G401.6 (cell line): Measurements from ENCODE around the gene MICALL2.

ENCODE experiments used
- FAIRE-seq: peaks from 2 replicates; lab custom pipeline; 2012; peaks lifted over from hg19 to GRCh38; lab: Jason Lieb, UNC

MICALL2 gene

GRCh38 chr7:1468203-1468602, 8.9 kb upstream of the MICALL2 start:
- no peak for FAIRE-seq

- peak; percentile 82 for FAIRE-seq
These were observed 7.4 kb upstream of the MICALL2 start for GRCh38 chr7:1466524-1467271.

GRCh38 chr7:1464694-1465093, 5.4 kb upstream of the MICALL2 start:
- no peak for FAIRE-seq

- no peak for FAIRE-seq
These were observed 4.5 kb upstream of the MICALL2 start for GRCh38 chr7:1463676-1464223.

GRCh38 chr7:1461646-1462375, 2.5 kb upstream of the MICALL2 start:
- no peak for FAIRE-seq

GRCh38 chr7:1460821-1461645, 1.8 kb upstream of the MICALL2 start:
- no peak for FAIRE-seq

- FAIRE-seq, result no peak
These were observed 900 bp upstream of the MICALL2 start for GRCh38 chr7:1459920-1460820.

GRCh38 chr7:1459512-1459892, 232 bp upstream of the MICALL2 start:
- peak; percentile 55 for FAIRE-seq

- FAIRE-seq, result no peak
These were observed 1.2 kb downstream of the MICALL2 start for GRCh38 chr7:1457949-1458682.

- no peak for FAIRE-seq
These were observed 2.0 kb downstream of the MICALL2 start for GRCh38 chr7:1457059-1457948.

GRCh38 chr7:1455955-1456354, 3.3 kb downstream of the MICALL2 start:
- no peak for FAIRE-seq

- no peak for FAIRE-seq
These were observed 3.9 kb downstream of the MICALL2 start for GRCh38 chr7:1455241-1455939.

GRCh38 chr7:1454542-1454941, 4.7 kb downstream of the MICALL2 start:
- FAIRE-seq, result no peak

GRCh38 chr7:1452205-1452604, 7.1 kb downstream of the MICALL2 start:
- no peak for FAIRE-seq

- no peak for FAIRE-seq
These were observed 8.3 kb downstream of the MICALL2 start for GRCh38 chr7:1450987-1451386.

- FAIRE-seq, result no peak
These were observed 8.8 kb downstream of the MICALL2 start for GRCh38 chr7:1450431-1450830.

- FAIRE-seq, result no peak
These were observed 9.3 kb downstream of the MICALL2 start for GRCh38 chr7:1449951-1450350.

GRCh38 chr7:1449501-1449900, 9.8 kb downstream of the MICALL2 start:
- no peak for FAIRE-seq

GRCh38 chr7:1448958-1449357, 10.3 kb downstream of the MICALL2 start:
- FAIRE-seq, result no peak
